ENCODE results near the gene ITPR2.

The ITPR2 gene

DNA sequence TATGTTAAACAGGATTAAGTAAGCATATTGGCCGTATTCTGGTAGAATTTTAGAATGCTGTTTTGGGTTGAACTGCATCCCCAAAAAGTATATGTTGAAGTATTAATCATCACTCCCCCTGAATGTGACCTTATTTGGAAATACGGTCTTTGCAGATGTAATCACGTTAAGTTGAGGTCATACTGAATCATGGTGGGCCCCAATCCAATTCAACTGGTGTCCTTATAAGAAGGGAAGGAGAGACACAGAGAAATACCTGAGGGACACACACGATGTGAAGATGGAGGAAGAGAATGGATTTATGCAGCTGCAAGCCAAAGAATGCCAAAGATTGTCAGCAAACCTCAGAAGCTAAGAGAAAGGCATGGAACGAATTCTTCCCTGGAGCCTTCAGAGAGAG is 268.6 kb downstream of the ITPR2 start:
- Histone ChIP-seq H3K4me3 (ENCODE audit: low read depth, low read length) (no peak overlapping the region), H3K36me3 (no peaks in the 10 kb centered on the region), H3K9me3 (no peaks in the 10 kb centered on the region), H3K4me1 (no peaks in the 10 kb centered on the region), H3K27me3 (no peaks in the 10 kb centered on the region)
- no peak for DNase-seq
- TF ChIP-seq, protein P1, sequence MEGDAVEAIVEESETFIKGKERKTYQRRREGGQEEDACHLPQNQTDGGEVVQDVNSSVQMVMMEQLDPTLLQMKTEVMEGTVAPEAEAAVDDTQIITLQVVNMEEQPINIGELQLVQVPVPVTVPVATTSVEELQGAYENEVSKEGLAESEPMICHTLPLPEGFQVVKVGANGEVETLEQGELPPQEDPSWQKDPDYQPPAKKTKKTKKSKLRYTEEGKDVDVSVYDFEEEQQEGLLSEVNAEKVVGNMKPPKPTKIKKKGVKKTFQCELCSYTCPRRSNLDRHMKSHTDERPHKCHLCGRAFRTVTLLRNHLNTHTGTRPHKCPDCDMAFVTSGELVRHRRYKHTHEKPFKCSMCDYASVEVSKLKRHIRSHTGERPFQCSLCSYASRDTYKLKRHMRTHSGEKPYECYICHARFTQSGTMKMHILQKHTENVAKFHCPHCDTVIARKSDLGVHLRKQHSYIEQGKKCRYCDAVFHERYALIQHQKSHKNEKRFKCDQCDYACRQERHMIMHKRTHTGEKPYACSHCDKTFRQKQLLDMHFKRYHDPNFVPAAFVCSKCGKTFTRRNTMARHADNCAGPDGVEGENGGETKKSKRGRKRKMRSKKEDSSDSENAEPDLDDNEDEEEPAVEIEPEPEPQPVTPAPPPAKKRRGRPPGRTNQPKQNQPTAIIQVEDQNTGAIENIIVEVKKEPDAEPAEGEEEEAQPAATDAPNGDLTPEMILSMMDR (IDR thresholded peaks at IDR 0.05; ENCODE audit: low read depth, low read length) = no peak

DNA sequence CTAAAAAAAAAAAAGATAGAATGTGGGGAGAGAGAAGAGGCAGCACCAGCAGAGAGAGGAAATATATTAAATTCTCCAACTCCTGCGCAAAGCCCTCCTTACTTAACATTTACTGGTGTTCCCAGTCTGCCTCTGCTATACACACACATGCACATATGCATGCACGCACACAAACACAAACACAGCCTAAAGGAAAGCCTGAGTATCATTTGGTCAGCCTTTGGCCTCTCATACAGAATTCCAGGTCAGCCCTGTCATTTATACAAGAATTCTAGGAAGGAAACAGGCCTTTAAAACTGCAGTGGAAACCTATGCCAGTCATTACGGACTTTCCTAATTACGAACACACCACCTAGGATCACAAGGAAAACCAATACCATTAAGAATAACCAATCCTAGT is 269.4 kb downstream of the ITPR2 start:
- H3K4me3 ChIP-seq (ENCODE audit: low read depth, low read length) = no peak overlapping the region
- no peak for DNase-seq
- no peaks in the 10 kb centered on the region for H3K36me3 ChIP-seq
- no peaks in the 10 kb centered on the region for H3K4me1 ChIP-seq
- no peaks in the 10 kb centered on the region for H3K27me3 ChIP-seq
- no peaks in the 10 kb centered on the region for H3K9me3 ChIP-seq
- TF ChIP-seq, protein P1 (IDR thresholded peaks at IDR 0.05; ENCODE audit: low read depth, low read length) = no peak

DNA sequence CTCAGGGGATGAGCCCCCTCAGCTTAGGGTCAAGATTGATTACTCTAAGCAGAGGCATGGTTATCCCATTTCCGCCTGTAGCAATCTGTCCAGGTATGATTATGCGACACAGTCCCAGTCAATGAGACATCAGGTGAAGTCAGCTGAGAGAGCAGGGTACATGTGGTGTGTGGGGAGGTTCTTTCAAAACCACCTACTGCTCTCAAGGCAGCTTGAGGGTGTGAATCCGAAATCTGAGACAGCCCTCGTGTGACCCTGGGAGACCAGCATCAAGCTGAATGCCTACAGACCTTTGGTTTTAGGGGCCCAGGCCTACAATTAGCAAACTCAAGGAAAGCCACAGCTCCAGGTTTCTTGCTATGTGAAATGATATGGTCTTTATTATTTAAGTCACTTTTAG is 275.7 kb downstream of the ITPR2 start:
- no peak overlapping the region for H3K4me3 ChIP-seq (ENCODE audit: low read depth, low read length)
- DNase-seq = no peak
- peaks cover 4% of the 10 kb centered on the region; the same call in 1 of the 2 replicates for H3K4me1 ChIP-seq
- TF ChIP-seq, protein P1 (IDR thresholded peaks at IDR 0.05; ENCODE audit: low read depth, low read length) = no peak
- no peaks in the 10 kb centered on the region for H3K9me3 ChIP-seq
- no peaks in the 10 kb centered on the region for H3K27me3 ChIP-seq
- no peaks in the 10 kb centered on the region for H3K36me3 ChIP-seq

DNA sequence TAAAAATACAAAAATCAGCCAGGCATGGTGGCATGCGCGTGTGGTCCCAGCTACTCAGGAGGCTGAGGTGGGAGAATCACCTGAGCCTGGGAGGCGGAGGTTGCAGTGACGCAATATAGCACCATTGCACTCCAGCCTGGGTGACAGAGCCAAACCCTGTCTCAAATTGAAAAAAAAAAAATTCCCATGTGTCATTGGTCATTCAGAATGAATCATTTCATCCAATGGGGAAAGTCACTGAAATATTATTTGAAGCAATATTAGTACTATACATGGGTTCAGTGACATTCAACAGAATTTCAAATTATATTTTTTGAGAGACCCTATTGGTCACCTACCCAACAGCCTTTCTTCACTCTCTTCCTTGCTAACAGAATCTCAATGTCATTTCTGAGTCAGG is 276.1 kb downstream of the ITPR2 start:
- DNase-seq = no peak
- H3K4me3 ChIP-seq (ENCODE audit: low read depth, low read length) = no peak overlapping the region
- TF ChIP-seq, protein P1 (IDR thresholded peaks at IDR 0.05; ENCODE audit: low read depth, low read length) = no peak
- no peaks in the 10 kb centered on the region for H3K27me3 ChIP-seq
- H3K9me3 ChIP-seq = no peaks in the 10 kb centered on the region
- H3K36me3 ChIP-seq = no peaks in the 10 kb centered on the region
- H3K4me1 ChIP-seq = peaks cover 4% of the 10 kb centered on the region; the same call in 1 of the 2 replicates

DNA sequence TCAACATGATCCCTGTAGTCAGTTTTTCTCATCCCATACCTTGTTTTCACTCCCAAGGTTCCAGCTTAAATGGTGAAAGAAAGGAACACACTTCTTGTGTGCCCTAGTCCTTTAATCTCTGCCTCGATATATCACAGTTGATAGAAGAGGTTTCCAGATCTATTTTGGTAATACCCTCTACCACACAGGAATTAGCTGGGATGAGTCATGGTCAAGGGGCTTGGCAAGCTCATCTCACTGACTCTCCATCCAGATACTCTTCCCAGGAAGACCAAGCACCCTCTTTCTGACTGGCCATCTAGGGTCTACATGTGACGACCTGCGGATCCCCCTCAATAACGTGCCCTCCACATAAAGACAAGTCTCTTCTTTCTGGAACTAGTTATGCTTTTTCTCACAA is 277.9 kb downstream of the ITPR2 start:
- Histone ChIP-seq H3K4me3 (ENCODE audit: low read depth, low read length) (no peak overlapping the region), H3K27me3 (no peaks in the 10 kb centered on the region), H3K4me1 (peaks cover 4% of the 10 kb centered on the region; the same call in 1 of the 2 replicates), H3K36me3 (no peaks in the 10 kb centered on the region), H3K9me3 (no peaks in the 10 kb centered on the region)
- DNase-seq = no peak
- TF ChIP-seq, protein P1 (IDR thresholded peaks at IDR 0.05; ENCODE audit: low read depth, low read length) = no peak

DNA sequence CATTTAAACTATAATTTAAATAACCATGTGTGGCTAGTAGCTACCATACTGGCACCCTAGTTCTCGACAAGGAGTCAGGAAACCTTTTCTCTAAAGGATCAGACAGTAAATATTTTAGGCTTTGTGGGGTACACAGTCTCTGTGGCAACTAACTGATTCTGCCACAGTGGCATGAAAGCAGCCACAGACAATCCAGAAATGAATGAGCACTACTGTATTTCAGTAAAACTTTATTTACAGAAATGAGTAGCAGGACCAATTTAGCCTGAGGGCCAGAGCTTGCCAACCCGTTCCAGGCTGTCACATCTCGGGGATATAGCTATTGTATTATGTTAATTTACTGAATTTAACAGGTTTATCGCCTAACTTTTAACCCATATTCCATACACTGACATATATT is 278.7 kb downstream of the ITPR2 start:
- TF ChIP-seq, protein P1 (IDR thresholded peaks at IDR 0.05; ENCODE audit: low read depth, low read length) = no peak
- no peak overlapping the region for H3K4me3 ChIP-seq (ENCODE audit: low read depth, low read length)
- no peaks in the 10 kb centered on the region for H3K36me3 ChIP-seq
- peaks cover 4% of the 10 kb centered on the region; the same call in 1 of the 2 replicates for H3K4me1 ChIP-seq
- H3K9me3 ChIP-seq = no peaks in the 10 kb centered on the region
- no peaks in the 10 kb centered on the region for H3K27me3 ChIP-seq
- no peak for DNase-seq
